MM.1S (cell line): Measurements from ENCODE around the gene TGM5.

Source experiments
- DNase-seq: peaks from one replicate; pipeline ENCODE4 v3.0.0-alpha.2; 2015
- H2AFZ ChIP-seq: fragments of 300-600 bp; sonication (generic); 2 replicates; pipeline ENCODE4 v1.6.0; 2016; ENCODE audit warnings: antibody characterized with exemption, low read length
- H3F3A ChIP-seq: fragments of 300-600 bp; sonication (generic); 2 replicates; pipeline ENCODE4 v1.6.1; 2016; ENCODE audit warnings: mild to moderate bottlenecking, antibody characterized with exemption, low read length, moderate library complexity, mixed read lengths; ENCODE audit not compliant: insufficient read depth
- H3K27ac ChIP-seq: fragments of 300-600 bp; sonication (generic); 2 replicates; pipeline ENCODE4 v1.5.1; 2016; ENCODE audit warnings: mild to moderate bottlenecking, low read length
- H3K27me3 ChIP-seq: fragments of 300-600 bp; sonication (generic); replicated peaks from 2 replicates; pipeline ENCODE4 v1.6.0; 2016; ENCODE audit warnings: low read length; ENCODE audit not compliant: insufficient read depth
- H3K36me3 ChIP-seq: fragments of 300-600 bp; sonication (generic); replicated peaks from 2 replicates; pipeline ENCODE4 v1.6.1; 2016; ENCODE audit warnings: mild to moderate bottlenecking, low read length, mixed read lengths; ENCODE audit not compliant: insufficient read depth
- H3K4me1 ChIP-seq: fragments of 300-600 bp; sonication (generic); 2 replicates; pipeline ENCODE4 v1.6.1; 2016; ENCODE audit warnings: low read length, mixed read lengths
- H3K4me2 ChIP-seq: fragments of 300-600 bp; sonication (generic); 2 replicates; pipeline ENCODE4 v1.6.0; 2016; ENCODE audit warnings: low read depth, low read length
- H3K4me3 ChIP-seq: fragments of 300-600 bp; sonication (generic); 2 replicates; pipeline ENCODE4 v1.5.1; 2016; ENCODE audit warnings: low read length, mixed read lengths
- H3K79me2 ChIP-seq: fragments of 300-600 bp; sonication (generic); 2 replicates; pipeline ENCODE4 v1.6.1; 2016; ENCODE audit warnings: mixed run types, low read length, mixed read lengths
- H3K9ac ChIP-seq: fragments of 300-600 bp; sonication (generic); 2 replicates; pipeline ENCODE4 v1.6.1; 2016; ENCODE audit warnings: low read length, mixed read lengths
- H3K9me2 ChIP-seq: fragments of 300-600 bp; sonication (generic); replicated peaks from 2 replicates; pipeline ENCODE4 v1.6.1; 2016; ENCODE audit warnings: mild to moderate bottlenecking, low read length, mixed read lengths; ENCODE audit not compliant: insufficient read depth
- H3K9me3 ChIP-seq: fragments of 300-600 bp; sonication (generic); replicated peaks from 2 replicates; pipeline ENCODE4 v1.6.1; 2016; ENCODE audit warnings: mild to moderate bottlenecking, low read length, mixed read lengths; ENCODE audit not compliant: insufficient read depth
- H4K20me1 ChIP-seq: fragments of 300-600 bp; sonication (generic); 2 replicates; pipeline ENCODE4 v1.6.1; 2016; ENCODE audit warnings: mild to moderate bottlenecking, low read length, moderate library complexity, mixed read lengths; ENCODE audit not compliant: insufficient read depth
- CTCF ChIP-seq: fragments of 300-600 bp; sonication (generic); IDR thresholded peaks from 2 replicates; pipeline ENCODE4 v1.5.1; 2016; ENCODE audit warnings: antibody characterized with exemption, low read length, mixed read lengths
- EZH2 ChIP-seq: fragments of 300-600 bp; sonication (generic); optimal IDR thresholded peaks from 2 replicates; pipeline ENCODE3; 2017; ENCODE audit warnings: low read depth, mild to moderate bottlenecking, antibody characterized with exemption, low read length, mixed read lengths
- EZH2phosphoT487 ChIP-seq: fragments of 300-600 bp; sonication (generic); IDR thresholded peaks from 2 replicates; pipeline ENCODE4 v1.6.1; 2018; ENCODE audit warnings: antibody characterized with exemption, low read length

TGM5 gene

GRCh38 chr15:43183270-43183669, 83.5 kb downstream of the TGM5 start:
- Histone ChIP-seq H3K36me3 (peaks cover 2% of the 10 kb centered on the region; the same call in 1 of the 2 replicates), H3K27ac (no peak overlapping the region), H3K9me2 (no peaks in the 10 kb centered on the region), H2AFZ (no peak overlapping the region), H3K4me3 (no peak overlapping the region), H3K9ac (no peak overlapping the region), H3K79me2 (peaks cover 18% of the 10 kb centered on the region), H4K20me1 (no peaks in the 10 kb centered on the region), H3K9me3 (no peaks in the 10 kb centered on the region), H3K4me2 (no peak overlapping the region), H3K27me3 (no peaks in the 10 kb centered on the region), H3K4me1 (no peaks in the 10 kb centered on the region), H3F3A (peaks cover 17% of the 10 kb centered on the region)
- TF ChIP-seq CTCF = no peak
- no peak for TF ChIP-seq EZH2
- TF ChIP-seq EZH2phosphoT487 = no peak
- no peak for DNase-seq
